GM19468 (cell line): ENCODE data around the gene CEP57L1.
"Not testable (repeated sequence)": the region's sequence is repeated elsewhere in the genome, so short reads cannot be mapped to it uniquely, and the experiment has no call there.

Source experiments
- ATAC-seq: cut with Tn5 transposase; IDR thresholded peaks from one replicate; pipeline ENCODE4 v1.9.1; 2021; ENCODE audit warnings: mild to moderate bottlenecking, moderate library complexity, moderate number of reproducible peaks; ENCODE audit not compliant: unreplicated experiment; ENCODE audit errors: extremely low read depth

CEP57L1 gene

DNA sequence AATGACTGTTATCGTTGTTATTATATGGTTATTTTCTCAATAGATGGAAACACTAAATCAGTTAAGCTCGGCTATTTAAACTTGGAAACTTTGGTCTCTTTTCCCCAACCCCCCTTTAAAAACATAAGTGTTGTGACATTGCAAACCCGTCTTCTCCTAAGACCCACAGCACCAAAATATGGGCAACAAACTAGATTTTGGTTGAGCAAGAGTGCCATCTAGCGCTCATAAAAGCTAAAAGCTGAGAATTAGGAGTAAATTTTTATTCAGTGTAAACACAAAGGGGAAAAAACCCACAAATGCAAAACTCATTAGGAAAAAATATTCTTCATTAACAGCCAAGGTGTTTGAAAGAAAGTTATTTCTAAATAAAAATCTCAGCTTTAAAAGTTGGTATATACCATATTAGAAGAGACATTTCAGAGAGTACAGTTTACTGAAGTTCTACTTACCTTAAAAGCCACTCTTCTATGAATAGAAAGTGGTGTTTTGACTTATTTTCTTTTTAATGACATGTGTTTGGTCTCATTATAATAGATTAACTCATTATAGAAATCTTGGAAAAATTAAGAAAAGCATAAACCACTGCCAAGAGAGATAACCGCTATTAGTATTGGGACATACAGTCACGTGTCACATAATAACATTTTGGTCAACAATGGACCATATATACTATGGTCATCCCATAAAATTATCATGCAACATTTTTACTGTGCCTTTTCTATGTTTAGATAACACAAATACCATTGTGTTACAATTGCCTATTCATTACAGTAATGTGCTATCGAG is 21.8 kb upstream of the CEP57L1 start:
- no peak for ATAC-seq

DNA sequence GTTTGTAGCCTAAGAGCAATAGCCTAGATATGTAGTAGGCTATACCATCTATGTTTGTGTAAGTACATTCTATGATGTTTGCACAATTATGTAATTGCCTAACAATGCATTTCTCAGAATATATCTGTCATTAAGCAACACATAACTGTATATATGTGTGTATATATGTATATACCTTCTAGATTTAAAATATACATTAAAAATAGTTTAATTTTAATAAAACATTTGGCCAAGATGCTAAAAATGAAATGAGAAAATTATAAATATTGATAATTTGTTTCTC is 21.2 kb upstream of the CEP57L1 start:
- ATAC-seq: no peak

DNA sequence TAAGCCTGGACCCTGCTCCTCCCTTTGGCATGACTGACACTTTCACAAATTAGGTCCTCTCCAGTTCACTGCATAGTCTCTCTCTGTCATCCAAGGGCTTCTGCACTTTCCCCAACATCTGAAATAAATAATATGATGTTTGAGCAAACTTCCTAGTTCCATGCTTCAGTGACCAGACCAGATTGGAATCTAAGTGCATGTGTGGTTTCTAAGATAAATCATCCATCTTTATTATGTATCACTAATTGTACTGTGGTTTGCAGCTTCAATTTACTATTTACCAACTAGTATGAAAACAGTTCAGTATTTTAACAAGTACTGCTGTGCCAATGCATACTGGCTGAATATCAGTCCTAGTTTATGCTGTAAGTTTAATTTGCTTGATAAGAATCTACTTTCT is 19.4 kb upstream of the CEP57L1 start:
- no peak for ATAC-seq

DNA sequence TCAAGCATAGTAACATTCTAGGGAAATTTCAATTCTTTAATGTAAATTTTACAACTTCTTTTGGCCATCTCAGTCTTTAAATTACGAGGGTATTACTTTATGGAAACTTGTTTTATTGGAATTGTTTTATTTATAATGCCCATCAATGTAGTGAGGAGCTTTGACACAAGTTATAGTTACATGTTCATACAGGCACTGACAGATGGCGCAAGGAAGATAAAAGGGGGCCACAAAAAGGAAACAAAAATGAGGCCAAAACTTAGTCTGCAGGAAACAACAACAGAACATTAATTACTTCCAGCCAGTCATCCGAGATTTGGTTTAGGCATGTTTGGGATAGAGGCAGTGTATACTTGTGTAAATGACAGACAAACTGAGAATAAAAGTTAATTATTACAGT is 18.9 kb upstream of the CEP57L1 start:
- ATAC-seq: no peak

DNA sequence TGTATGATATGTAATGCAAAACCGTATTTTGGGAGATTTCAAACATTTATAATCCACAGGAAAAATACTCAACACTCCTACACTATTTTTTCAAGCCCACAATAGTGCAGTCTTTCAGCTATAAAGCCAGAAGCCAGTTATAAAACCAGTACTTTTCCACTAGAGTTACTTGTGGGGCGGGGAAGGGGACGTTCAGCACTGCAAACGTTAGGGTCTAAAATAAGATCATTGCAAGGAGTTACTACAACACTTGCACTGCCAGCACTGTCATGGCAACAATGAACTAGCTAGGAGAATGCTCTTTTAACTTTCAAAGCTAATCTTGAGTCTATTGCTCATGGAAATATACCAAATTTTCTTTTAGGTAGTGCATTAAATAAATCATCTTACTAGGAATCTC is 15.3 kb upstream of the CEP57L1 start:
- ATAC-seq: no peak

DNA sequence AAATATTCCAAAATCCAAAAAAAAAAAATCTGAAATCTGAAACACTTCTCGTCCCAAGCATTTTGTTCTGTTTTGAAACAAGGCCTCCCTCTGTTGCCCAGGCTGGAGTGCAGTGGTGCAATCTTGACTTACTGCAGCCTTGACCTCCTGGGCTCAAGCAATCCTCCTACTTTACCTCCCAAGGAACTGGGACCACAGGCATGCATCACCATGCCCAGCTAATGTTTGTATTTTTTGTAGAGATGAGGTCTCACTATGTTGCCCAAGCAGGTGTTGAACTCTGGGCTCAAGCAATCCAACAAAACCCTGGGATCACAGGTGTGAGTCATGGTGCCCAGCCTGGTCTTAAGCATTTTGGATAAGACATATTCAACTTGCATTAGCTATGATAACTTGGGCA is 14.3 kb upstream of the CEP57L1 start:
- no peak for ATAC-seq

DNA sequence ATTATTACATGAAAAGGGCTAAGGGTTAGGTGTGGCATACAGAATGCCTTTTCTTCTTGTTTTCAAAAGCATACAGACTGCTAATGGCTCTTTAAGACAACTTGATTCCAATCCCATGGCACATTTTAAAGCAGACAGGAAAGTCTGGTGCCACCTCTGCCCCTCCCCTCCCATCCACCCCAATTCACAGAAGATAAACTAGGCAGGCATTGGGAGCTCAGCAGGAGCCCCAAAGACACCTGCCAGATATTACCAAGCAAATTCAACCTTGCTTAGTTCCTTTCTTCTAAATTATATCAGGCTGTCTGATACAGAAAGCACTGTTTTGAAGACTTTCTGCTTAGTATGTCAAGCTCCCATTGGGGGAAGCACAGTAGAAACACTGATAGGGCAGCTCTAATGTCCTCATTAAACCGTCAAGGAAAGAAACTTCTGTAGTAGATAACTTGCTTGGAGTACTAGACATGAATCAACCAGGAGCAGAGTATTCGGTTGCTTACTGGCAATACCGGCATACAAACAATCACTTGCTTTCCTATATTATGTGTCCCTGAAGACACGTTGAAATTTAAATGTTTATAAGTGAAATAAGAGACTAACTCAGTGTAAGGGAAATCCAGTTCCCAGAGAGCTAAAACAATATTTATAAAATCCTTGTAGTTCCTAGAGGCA is 13.7 kb upstream of the CEP57L1 start:
- ATAC-seq: no peak

DNA sequence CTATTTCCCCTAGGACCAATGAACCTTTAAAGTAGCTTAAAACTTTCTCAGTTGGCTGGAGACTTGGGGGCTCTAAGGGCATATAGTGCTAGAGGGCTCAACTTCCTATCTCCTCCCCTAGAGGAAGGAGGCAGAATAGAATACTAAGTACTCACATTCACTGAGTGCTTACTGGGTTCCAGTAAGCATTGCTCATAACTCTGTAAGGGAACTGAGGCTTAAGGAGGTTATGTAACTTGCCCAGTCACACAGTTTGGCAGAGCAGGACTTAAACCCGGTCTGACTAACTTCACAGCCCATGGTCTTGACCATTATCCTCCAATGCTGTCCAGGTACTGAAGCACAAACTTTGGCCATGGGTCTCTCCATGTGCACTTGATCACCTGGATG is 13.1 kb upstream of the CEP57L1 start:
- no peak for ATAC-seq

DNA sequence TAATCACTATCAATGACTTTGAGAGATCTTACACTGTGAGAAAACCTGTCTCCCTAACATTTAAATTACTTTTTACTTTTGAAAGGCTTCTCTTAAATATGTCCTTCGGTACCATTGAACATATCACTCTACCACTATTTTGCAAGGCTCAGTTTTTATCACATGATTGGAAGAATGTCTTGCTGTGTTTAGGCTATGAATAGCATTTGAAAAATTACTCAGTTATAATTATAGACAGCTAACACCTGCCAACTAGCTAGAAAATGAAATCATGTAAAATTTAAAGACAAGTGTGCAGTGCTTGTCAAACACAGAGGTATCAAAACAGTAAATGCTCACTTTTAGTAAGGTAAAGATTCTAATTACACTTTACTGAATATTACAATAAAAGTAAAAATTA is 11.7 kb upstream of the CEP57L1 start:
- ATAC-seq: no peak

DNA sequence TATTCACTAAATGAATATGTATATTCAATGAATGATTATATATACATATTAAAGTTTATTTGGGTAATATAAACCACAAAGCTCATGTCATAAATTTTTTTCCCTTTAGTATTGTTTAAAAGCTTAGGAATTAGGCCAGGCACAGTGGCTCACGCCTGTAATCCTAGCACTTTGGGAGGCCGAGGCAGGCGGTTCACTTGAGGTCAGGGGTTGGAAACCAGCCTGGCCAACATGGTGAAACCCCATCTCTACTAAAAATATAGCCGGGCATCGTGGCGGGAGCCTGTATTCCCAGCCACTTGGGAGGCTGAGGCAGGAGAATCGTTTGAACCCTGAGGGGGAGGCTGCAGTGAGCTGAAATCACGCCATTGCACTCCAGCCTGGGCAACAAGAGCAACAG is 11.2 kb upstream of the CEP57L1 start:
- not testable (repeated sequence) for ATAC-seq

DNA sequence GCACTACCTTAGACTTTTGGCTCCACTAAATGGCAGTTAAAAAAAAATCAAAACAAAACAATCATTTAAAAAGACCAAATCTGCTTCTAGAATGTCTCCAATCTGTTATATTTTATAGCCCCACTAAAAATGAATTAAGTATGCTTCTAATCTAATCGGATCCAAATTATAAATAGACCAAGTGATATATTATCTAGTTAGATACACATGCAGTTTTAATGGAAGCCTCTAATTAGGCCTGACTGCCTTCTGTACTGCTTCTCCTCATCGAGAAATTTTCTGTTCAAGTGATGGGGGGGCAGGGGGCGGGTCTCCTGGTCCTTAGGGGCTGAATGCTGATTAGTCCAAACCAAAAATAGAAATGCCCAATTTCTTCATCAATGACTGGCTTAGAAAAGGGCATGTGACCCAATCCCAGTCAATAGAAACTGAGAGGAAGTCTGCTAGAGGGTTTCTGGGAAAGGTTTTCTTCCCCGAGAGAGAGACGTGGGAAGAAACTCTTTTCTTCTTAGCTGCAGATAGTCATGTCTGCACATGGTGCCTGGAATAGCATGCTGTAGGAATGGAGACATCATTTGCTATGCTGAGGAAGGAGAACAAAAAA is 7.5 kb upstream of the CEP57L1 start:
- no peak for ATAC-seq

DNA sequence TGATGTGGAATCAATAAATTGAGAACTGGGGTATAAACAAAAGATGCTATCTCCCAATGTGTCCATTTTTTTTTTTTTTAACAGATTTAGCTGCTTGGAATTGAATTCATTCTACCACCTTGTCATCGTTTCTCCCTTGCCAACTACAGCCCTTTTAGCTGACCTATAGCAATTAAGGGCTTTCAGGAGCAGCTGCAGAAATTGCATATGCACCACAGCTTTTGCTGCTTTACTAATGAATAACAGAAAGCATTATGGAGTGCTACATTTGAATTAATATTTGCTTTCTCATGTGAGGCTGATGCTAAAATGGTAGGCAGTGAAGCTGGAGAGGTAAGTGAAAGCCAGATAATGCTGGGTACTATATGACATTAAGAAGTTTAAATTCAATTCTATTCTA is 6.3 kb upstream of the CEP57L1 start:
- ATAC-seq: no peak

DNA sequence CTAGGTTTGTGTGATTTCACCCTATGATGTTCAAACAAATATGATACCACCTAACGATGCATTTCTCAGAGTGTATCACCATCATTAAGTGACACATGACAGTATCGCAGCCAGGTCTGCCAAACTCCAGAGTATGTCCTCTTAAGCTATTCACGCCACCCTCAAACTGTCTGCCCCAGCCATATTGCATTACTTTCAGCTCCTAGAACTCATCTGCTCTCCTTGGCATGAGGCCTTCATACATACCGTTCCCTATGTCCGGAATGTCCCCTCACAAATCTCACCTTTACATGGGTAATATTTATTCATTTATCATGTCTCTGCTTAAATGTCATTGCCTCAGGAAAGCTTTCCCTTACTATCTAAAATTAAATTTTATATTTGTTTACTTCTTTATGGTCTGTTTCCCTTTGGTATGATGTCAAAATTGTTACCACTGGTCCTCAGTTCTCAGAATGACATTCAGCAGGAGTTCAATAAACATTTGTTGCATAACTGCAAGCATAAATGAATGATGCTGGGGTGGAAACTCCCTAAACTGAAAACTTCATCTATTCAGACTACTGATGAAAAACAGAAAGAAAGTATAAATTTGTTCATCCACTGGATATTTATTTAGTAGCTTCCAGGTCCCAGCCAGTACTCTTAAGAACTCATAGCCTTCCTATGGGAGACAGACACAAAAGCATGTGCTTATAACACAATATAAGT is 3.8 kb upstream of the CEP57L1 start:
- no peak for ATAC-seq

DNA sequence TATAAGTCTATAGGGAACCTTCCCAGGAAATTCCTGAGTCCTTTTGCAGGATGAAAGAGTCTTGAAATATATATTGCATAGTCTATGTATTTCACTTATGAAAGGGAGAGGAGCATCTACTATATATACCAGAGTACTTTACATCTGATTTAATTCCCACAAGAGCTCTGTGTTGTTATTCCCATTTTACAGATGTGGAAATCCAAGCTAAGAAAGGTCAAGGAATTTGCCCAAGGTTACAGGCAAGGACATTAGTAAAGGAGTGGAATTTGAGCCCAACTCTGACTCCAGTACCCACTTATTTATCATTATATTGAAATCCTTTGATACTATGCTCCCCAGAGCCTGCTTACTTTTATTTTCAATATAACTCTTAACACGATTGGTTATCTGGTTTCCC is 3.2 kb upstream of the CEP57L1 start:
- ATAC-seq: no peak

DNA sequence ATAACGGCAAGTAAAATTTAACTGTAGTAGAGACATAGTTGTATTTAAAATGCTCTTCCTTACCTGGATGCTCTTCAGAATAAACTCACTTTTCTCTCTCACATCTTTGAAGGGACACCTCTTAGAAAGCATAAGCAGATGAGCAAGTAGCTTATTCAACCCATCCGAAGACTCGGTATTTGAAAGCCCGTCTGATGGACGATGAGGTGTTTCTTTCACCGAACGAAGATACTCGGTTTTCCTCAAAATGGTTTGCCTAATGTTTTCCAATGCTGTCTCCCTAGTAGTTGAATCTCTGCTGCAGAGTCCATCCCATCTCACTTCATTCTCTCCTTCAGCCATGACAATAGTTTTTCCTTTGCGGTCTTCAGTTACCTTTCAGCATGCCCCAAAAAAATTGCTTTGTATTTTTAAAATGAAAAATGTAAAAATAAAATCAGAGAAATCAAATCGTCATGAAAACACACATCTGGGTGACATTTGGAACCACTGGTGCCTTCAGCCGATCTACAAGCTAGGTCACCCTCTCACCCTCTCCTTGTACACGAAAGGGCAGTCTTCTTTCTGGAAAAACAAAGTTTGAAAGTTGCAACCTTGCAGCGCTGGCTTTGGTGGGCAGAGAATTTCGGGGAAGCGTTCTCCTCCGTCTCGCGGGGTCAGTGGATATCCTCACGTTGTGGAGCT is 1.4 kb upstream of the CEP57L1 start:
- no peak for ATAC-seq

DNA sequence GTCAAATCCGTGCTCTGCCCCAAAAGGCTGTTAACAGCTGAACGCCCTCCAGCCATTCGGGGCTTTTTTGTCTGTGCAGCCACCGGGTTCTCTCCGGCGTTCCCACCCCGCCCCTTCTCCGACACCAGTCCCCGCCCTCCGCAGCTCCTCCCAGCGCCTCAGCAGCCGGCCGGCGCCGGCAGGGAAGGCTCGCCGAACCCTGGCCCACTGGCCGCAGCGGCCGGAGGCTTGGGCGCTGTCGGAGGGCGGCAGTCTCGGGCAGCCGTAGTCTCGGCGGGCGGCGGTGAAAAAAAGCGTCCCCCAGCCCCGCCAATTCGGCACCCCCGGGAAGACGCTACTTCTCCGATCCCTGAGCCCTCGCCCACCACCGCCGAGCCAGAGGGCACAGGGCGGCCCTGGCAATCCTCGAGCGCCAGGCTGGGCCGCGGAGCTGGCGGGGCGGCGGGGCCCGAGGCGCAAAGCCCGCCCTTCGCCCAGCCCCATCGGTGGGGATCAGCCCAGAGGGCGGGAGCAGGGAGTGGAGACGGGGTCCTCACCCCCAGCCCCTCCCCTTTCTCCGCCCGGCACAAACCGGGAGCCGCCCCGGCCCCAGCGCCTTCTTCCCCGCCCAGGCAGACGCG is 781 bp upstream of the CEP57L1 start, which contains the start of gene SESN1:
SESN1 (minus strand) TSS at position 431 of the 620 bp plus-strand sequence. CDS start 773 bp downstream, outside the sequence.
- ATAC-seq: peak; percentile 65

DNA sequence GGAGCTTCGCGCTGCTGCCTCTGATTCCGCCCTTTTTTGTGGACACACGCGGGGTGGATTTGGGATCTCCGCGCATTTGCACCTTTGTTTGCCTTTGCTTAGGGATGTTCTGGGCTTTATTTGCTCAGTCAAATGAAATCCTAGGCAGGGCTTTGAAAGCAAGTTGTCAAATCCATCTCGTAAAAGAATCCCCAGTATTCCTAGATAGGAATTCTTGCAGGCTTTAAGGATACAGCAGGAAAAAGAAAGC is 453 bp downstream of the CEP57L1 start:
- no peak for ATAC-seq

DNA sequence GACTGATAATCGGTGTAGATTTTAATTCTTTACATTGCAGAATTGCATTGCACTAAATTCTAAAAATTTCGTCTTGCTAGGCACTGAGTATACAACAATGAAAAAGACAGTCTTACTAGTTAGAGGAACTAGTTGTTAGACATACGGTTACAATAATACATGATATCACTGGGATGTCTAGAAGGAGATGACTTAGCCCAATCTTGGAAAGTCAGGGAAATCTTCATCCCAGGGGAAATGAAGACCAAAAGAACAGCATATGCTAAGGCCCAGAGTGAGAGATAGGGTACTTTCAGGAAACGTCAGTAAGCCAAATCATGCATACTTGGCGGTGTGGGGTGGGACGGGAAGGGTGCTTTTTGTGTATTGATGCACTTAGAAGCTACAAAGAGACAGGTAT is 901 bp downstream of the CEP57L1 start:
- no peak for ATAC-seq

DNA sequence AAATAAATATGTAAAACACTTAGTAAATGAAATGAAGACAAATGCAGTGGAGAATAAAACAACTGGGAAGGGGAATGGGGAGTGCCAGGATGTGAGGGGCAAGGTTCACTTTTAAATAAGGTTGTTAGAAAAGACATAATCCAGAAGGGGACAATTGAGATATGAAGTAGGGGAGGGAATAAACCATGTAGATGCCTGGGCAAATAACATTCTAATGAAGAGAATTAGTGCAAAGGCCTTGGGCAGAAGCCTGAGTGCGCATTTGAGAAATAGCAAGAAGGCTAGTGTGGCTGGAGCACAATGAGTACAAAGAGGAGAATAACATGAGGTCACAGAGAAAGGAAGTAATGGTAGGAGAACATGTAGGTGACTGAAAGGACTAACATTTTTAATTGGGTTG is 2.4 kb downstream of the CEP57L1 start:
- ATAC-seq: no peak

DNA sequence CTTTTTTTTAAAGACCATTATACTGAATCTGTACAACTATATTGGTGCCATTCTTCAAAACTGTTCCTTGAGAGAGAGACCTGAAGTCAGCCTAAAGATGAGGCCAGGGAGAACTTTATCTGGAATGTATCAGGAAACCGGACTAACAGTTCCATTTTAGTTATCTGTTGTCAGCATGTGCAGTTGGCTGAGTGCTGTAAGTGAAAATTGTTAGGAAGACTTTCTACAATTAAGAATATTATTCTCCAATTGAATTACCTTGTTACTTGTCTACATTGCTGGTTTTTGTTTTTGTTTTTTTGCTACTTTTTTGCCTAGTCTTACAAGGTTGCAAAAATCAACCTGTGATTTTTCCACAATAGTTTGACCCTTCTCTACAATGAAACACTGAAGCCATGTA is 7.5 kb downstream of the CEP57L1 start:
- ATAC-seq: no peak
